GM23338 (cell line): Measurements from ENCODE around the gene SWT1. TPM values are rescaled to one million over a fixed set of nuclear protein-coding genes. Genes with fewer than 3 reads are reported as not detected.

Experiments used
- ATAC-seq: fragments of 200-7000 bp; cut with Tn5 transposase; 3 replicates; pipeline ENCODE4 v1.9.1; 2020
- DNase-seq: peaks from one replicate; pipeline ENCODE4 v3.0.0-alpha.2; 2015; ENCODE audit warnings: low spot score
- H2AFZ ChIP-seq: fragments of 200-600 bp; sonication (generic); 2 replicates; pipeline ENCODE4 v1.8.0; 2016; ENCODE audit warnings: antibody characterized with exemption, mild to moderate bottlenecking, moderate library complexity
- H3F3A ChIP-seq: fragments of 200-600 bp; sonication (generic); replicated peaks from 2 replicates; pipeline ENCODE4 v1.8.0; 2017; ENCODE audit warnings: antibody characterized with exemption, mixed run types, low read depth
- H3K27ac ChIP-seq: fragments of 200-600 bp; sonication (generic); 2 replicates; pipeline ENCODE4 v1.6.1; 2016; ENCODE audit warnings: low read depth
- H3K27me3 ChIP-seq: fragments of 200-600 bp; sonication (generic); 2 replicates; pipeline ENCODE4 v1.8.0; 2016; ENCODE audit warnings: mild to moderate bottlenecking, mixed run types, moderate library complexity; ENCODE audit not compliant: insufficient read depth
- H3K36me3 ChIP-seq: fragments of 200-600 bp; sonication (generic); 2 replicates; pipeline ENCODE4 v1.8.0; 2016; ENCODE audit warnings: mild to moderate bottlenecking; ENCODE audit not compliant: insufficient read depth
- H3K4me1 ChIP-seq: fragments of 200-600 bp; sonication (generic); 2 replicates; pipeline ENCODE4 v1.8.0; 2016; ENCODE audit warnings: mild to moderate bottlenecking, moderate library complexity; ENCODE audit not compliant: insufficient read depth
- H3K4me2 ChIP-seq: fragments of 200-600 bp; sonication (generic); 2 replicates; pipeline ENCODE4 v1.7.1; 2017; ENCODE audit warnings: mixed run types
- H3K4me3 ChIP-seq: fragments of 200-600 bp; sonication (generic); 2 replicates; pipeline ENCODE4 v1.6.1; 2016; ENCODE audit warnings: mixed run types
- H3K79me2 ChIP-seq: fragments of 200-600 bp; sonication (generic); replicated peaks from 2 replicates; pipeline ENCODE4 v1.8.0; 2017; ENCODE audit warnings: mild to moderate bottlenecking; ENCODE audit not compliant: insufficient read depth
- H3K9me2 ChIP-seq: fragments of 200-600 bp; sonication (generic); 2 replicates; pipeline ENCODE4 v1.8.0; 2017; ENCODE audit not compliant: insufficient read depth
- H4K20me1 ChIP-seq: fragments of 200-600 bp; sonication (generic); replicated peaks from 2 replicates; pipeline ENCODE4 v1.8.0; 2017; ENCODE audit warnings: mild to moderate bottlenecking; ENCODE audit not compliant: insufficient read depth
- H3K27ac Mint-ChIP-seq: 2 replicates; pipeline ENCODE4 v1.8.0; 2020; ENCODE audit warnings: inconsistent platforms, mild to moderate bottlenecking, moderate library complexity, mixed read lengths
- H3K27me3 Mint-ChIP-seq: 3 replicates; pipeline ENCODE4 v1.8.0; 2022; ENCODE audit warnings: low read depth, mild to moderate bottlenecking, moderate library complexity, mixed read lengths, inconsistent platforms; ENCODE audit not compliant: insufficient read depth, poor library complexity
- H3K36me3 Mint-ChIP-seq: 3 replicates; pipeline ENCODE4 v1.8.0; 2021; ENCODE audit warnings: low read depth, mild to moderate bottlenecking, inconsistent platforms, moderate library complexity, mixed read lengths
- H3K4me1 Mint-ChIP-seq: 3 replicates; pipeline ENCODE4 v1.8.0; 2020; ENCODE audit warnings: mild to moderate bottlenecking, inconsistent platforms, mixed read lengths
- H3K4me3 Mint-ChIP-seq: 3 replicates; pipeline ENCODE4 v1.8.0; 2021; ENCODE audit warnings: moderate library complexity, mild to moderate bottlenecking, inconsistent platforms, mixed read lengths
- H3K9me3 Mint-ChIP-seq: 3 replicates; pipeline ENCODE4 v1.8.0; 2020; ENCODE audit warnings: moderate library complexity, mild to moderate bottlenecking, inconsistent platforms, mixed read lengths
- CREB1 ChIP-seq: fragments of 250-450 bp; sonication (Bioruptor Pico); IDR thresholded peaks from 2 replicates; pipeline ENCODE4 v1.5.0; 2020; ENCODE audit warnings: low read depth, mild to moderate bottlenecking, moderate library complexity
- EZH2 ChIP-seq: fragments of 200-600 bp; sonication (generic); IDR thresholded peaks from one replicate; pipeline ENCODE4 v1.8.0; 2017; ENCODE audit warnings: antibody characterized with exemption, mild to moderate bottlenecking, low read depth; ENCODE audit not compliant: unreplicated experiment
- EZH2phosphoT487 ChIP-seq: fragments of 200-600 bp; sonication (generic); IDR thresholded peaks from one replicate; pipeline ENCODE4 v1.8.1; 2018; ENCODE audit warnings: antibody characterized with exemption; ENCODE audit not compliant: unreplicated experiment
- JUNB ChIP-seq: IDR thresholded peaks from one replicate; pipeline ENCODE4 v1.6.1; 2016; ENCODE audit warnings: antibody characterized with exemption; ENCODE audit not compliant: unreplicated experiment
- NANOG ChIP-seq: IDR thresholded peaks from 2 replicates; pipeline ENCODE4 v1.6.1; 2016; ENCODE audit warnings: antibody characterized with exemption, borderline replicate concordance
- POLR2AphosphoS5 ChIP-seq: IDR thresholded peaks from 2 replicates; pipeline ENCODE4 v1.6.1; 2016; ENCODE audit warnings: antibody characterized with exemption, low read depth
- STAT1 ChIP-seq: IDR thresholded peaks from one replicate; pipeline ENCODE4 v1.6.1; 2016; ENCODE audit warnings: antibody characterized with exemption; ENCODE audit not compliant: unreplicated experiment
- ZNF114 ChIP-seq: fragments of 250-450 bp; sonication (Bioruptor Pico); IDR thresholded peaks from 2 replicates; pipeline ENCODE4 v1.5.0; 2020; ENCODE audit warnings: mild to moderate bottlenecking, moderate library complexity
- ZNF331 ChIP-seq: fragments of 250-450 bp; sonication (Bioruptor Pico); IDR thresholded peaks from 2 replicates; pipeline ENCODE4 v1.5.0; 2020; ENCODE audit warnings: low read depth, mild to moderate bottlenecking, moderate library complexity
- polyA plus RNA-seq: library from polyadenylated mRNA; unstranded; fragments of >200 nt; fragmentation: Nextera tagmentation; extraction: Ambion mirVana; gene quantifications from 2 replicates; pipeline ENCODE4 v1.2.1, GENCODE V29; 2016
- total RNA-seq: library from RNA; depleted of rRNA; stranded (reverse); fragments of >200 nt; shearing (Covaris generic); gene quantifications from 2 replicates; pipeline ENCODE4 v1.2.3, GENCODE V29; 2014
- TF ChIP-seq, protein P1 (sequence below), 2 experiments: fragments of 200-600 bp in 1 of 2; sonication (generic) in 1 of 2; conservative IDR thresholded peaks; 2 replicates each; pipeline versions ENCODE4 v1.5.1 to v1.6.1; 2016 to 2017; ENCODE audit warnings: antibody characterized with exemption in 2 of 2, low read depth in 2 of 2, mild to moderate bottlenecking in 2 of 2, moderate library complexity in 1 of 2
- TF ChIP-seq, protein P2 (sequence below): fragments of 250-450 bp; sonication (Bioruptor Pico); IDR thresholded peaks from 2 replicates; pipeline ENCODE4 v1.5.0; 2020; ENCODE audit warnings: mild to moderate bottlenecking, moderate library complexity
- TF ChIP-seq, protein P3 (sequence below): IDR thresholded peaks from one replicate; pipeline ENCODE4 v1.6.1; 2018; ENCODE audit warnings: antibody characterized with exemption; ENCODE audit not compliant: unreplicated experiment
- TF ChIP-seq, protein P4 (sequence below): IDR thresholded peaks from 2 replicates; pipeline ENCODE4 v1.6.1; 2016; ENCODE audit warnings: antibody characterized with exemption

The SWT1 gene
- total and polyA plus RNA-seq, 2 experiments from 2014 or later: 3.6 to 5.7 TPM

DNA sequence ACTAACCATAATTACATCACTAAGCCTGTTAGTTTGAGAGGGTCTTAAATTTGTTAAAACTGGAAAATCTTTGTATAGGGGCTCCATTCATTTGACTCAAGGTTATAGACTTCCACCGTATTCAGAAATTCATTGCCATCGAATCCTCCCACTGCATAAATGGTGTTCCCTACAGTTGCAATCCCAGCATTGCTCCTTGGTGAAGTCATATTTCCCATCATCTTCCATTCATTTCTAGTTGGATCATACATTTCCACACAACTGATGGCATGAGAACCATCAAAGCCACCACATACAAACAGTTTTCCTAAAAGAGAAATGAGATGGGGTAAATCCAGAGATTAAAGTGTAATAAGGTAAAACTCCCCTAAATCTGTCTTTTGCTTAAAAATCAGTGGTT lies 141.0 kb downstream of the SWT1 start (continued):
- TF ChIP-seq, protein P1, sequence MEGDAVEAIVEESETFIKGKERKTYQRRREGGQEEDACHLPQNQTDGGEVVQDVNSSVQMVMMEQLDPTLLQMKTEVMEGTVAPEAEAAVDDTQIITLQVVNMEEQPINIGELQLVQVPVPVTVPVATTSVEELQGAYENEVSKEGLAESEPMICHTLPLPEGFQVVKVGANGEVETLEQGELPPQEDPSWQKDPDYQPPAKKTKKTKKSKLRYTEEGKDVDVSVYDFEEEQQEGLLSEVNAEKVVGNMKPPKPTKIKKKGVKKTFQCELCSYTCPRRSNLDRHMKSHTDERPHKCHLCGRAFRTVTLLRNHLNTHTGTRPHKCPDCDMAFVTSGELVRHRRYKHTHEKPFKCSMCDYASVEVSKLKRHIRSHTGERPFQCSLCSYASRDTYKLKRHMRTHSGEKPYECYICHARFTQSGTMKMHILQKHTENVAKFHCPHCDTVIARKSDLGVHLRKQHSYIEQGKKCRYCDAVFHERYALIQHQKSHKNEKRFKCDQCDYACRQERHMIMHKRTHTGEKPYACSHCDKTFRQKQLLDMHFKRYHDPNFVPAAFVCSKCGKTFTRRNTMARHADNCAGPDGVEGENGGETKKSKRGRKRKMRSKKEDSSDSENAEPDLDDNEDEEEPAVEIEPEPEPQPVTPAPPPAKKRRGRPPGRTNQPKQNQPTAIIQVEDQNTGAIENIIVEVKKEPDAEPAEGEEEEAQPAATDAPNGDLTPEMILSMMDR (conservative IDR thresholded peaks at IDR 0.05; ENCODE audit: low read depth in 2 of 2): no peak

DNA sequence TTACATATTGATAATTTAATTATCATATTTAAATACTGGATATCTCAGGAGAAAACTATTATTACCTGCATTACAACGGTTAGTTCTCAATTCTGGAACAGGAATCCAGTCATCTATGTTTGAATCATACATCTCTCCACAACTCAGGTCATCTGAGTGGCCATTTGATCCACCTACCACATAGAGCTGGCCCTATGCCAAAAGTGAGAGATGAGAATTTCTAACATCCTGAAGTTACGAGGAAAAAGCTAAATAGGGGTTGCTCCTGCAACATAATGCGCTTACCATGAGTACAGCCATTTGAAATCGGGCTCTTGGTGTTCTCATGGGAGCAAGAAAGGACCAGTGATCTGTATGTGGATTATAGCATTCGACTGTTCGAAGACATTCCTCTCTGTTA lies 143.2 kb downstream of the SWT1 start:
- Mint-ChIP-seq H3K9me3 (no peaks in the 10 kb centered on the region), H3K27ac (no peak overlapping the region), H3K36me3 (peaks cover 84% of the 10 kb centered on the region), H3K27me3 (no peaks in the 10 kb centered on the region), H3K4me3 (no peak overlapping the region), H3K4me1 (no peaks in the 10 kb centered on the region)
- H3K79me2 ChIP-seq: peaks cover 4% of the 10 kb centered on the region
- no peak overlapping the region for H3K4me3 ChIP-seq
- no peaks in the 10 kb centered on the region for H3K9me2 ChIP-seq
- no peak for ATAC-seq
- H3K27ac ChIP-seq: no peak overlapping the region
- H3K36me3 ChIP-seq: peaks cover 92% of the 10 kb centered on the region
- H3K4me2 ChIP-seq: no peak overlapping the region
- no peaks in the 10 kb centered on the region for H3K4me1 ChIP-seq
- no peaks in the 10 kb centered on the region for H3K27me3 ChIP-seq
- 0 out of 2 replicates have a peak, but pooled peaks cover 6% of the 10 kb centered on the region for H3F3A ChIP-seq
- no peak overlapping the region for H2AFZ ChIP-seq
- no peak for DNase-seq
- peaks cover 11% of the 10 kb centered on the region for H4K20me1 ChIP-seq
- TF ChIP-seq CREB1 (CRISPR knock-in tag): no peak
- TF ChIP-seq STAT1: no peak
- TF ChIP-seq ZNF331 (CRISPR knock-in tag): no peak
- TF ChIP-seq JUNB: no peak
- TF ChIP-seq ZNF114 (CRISPR knock-in tag): no peak
- no peak for TF ChIP-seq POLR2AphosphoS5
- TF ChIP-seq, protein P2, sequence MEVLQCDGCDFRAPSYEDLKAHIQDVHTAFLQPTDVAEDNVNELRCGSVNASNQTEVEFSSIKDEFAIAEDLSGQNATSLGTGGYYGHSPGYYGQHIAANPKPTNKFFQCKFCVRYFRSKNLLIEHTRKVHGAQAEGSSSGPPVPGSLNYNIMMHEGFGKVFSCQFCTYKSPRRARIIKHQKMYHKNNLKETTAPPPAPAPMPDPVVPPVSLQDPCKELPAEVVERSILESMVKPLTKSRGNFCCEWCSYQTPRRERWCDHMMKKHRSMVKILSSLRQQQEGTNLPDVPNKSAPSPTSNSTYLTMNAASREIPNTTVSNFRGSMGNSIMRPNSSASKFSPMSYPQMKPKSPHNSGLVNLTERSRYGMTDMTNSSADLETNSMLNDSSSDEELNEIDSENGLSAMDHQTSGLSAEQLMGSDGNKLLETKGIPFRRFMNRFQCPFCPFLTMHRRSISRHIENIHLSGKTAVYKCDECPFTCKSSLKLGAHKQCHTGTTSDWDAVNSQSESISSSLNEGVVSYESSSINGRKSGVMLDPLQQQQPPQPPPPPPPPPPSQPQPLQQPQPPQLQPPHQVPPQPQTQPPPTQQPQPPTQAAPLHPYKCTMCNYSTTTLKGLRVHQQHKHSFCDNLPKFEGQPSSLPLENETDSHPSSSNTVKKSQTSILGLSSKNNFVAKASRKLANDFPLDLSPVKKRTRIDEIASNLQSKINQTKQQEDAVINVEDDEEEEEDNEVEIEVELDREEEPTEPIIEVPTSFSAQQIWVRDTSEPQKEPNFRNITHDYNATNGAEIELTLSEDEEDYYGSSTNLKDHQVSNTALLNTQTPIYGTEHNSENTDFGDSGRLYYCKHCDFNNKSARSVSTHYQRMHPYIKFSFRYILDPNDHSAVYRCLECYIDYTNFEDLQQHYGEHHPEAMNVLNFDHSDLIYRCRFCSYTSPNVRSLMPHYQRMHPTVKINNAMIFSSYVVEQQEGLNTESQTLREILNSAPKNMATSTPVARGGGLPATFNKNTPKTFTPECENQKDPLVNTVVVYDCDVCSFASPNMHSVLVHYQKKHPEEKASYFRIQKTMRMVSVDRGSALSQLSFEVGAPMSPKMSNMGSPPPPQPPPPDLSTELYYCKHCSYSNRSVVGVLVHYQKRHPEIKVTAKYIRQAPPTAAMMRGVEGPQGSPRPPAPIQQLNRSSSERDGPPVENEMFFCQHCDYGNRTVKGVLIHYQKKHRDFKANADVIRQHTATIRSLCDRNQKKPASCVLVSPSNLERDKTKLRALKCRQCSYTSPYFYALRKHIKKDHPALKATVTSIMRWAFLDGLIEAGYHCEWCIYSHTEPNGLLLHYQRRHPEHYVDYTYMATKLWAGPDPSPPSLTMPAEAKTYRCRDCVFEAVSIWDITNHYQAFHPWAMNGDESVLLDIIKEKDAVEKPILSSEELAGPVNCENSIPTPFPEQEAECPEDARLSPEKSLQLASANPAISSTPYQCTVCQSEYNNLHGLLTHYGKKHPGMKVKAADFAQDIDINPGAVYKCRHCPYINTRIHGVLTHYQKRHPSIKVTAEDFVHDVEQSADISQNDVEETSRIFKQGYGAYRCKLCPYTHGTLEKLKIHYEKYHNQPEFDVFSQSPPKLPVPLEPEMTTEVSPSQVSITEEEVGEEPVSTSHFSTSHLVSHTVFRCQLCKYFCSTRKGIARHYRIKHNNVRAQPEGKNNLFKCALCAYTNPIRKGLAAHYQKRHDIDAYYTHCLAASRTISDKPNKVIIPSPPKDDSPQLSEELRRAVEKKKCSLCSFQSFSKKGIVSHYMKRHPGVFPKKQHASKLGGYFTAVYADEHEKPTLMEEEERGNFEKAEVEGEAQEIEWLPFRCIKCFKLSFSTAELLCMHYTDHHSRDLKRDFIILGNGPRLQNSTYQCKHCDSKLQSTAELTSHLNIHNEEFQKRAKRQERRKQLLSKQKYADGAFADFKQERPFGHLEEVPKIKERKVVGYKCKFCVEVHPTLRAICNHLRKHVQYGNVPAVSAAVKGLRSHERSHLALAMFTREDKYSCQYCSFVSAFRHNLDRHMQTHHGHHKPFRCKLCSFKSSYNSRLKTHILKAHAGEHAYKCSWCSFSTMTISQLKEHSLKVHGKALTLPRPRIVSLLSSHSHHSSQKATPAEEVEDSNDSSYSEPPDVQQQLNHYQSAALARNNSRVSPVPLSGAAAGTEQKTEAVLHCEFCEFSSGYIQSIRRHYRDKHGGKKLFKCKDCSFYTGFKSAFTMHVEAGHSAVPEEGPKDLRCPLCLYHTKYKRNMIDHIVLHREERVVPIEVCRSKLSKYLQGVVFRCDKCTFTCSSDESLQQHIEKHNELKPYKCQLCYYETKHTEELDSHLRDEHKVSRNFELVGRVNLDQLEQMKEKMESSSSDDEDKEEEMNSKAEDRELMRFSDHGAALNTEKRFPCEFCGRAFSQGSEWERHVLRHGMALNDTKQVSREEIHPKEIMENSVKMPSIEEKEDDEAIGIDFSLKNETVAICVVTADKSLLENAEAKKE (CRISPR knock-in tag): no peak
- no peak for TF ChIP-seq EZH2phosphoT487
- TF ChIP-seq NANOG: no peak
- TF ChIP-seq, protein P3, sequence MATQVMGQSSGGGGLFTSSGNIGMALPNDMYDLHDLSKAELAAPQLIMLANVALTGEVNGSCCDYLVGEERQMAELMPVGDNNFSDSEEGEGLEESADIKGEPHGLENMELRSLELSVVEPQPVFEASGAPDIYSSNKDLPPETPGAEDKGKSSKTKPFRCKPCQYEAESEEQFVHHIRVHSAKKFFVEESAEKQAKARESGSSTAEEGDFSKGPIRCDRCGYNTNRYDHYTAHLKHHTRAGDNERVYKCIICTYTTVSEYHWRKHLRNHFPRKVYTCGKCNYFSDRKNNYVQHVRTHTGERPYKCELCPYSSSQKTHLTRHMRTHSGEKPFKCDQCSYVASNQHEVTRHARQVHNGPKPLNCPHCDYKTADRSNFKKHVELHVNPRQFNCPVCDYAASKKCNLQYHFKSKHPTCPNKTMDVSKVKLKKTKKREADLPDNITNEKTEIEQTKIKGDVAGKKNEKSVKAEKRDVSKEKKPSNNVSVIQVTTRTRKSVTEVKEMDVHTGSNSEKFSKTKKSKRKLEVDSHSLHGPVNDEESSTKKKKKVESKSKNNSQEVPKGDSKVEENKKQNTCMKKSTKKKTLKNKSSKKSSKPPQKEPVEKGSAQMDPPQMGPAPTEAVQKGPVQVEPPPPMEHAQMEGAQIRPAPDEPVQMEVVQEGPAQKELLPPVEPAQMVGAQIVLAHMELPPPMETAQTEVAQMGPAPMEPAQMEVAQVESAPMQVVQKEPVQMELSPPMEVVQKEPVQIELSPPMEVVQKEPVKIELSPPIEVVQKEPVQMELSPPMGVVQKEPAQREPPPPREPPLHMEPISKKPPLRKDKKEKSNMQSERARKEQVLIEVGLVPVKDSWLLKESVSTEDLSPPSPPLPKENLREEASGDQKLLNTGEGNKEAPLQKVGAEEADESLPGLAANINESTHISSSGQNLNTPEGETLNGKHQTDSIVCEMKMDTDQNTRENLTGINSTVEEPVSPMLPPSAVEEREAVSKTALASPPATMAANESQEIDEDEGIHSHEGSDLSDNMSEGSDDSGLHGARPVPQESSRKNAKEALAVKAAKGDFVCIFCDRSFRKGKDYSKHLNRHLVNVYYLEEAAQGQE: no peak
- TF ChIP-seq, protein P4, sequence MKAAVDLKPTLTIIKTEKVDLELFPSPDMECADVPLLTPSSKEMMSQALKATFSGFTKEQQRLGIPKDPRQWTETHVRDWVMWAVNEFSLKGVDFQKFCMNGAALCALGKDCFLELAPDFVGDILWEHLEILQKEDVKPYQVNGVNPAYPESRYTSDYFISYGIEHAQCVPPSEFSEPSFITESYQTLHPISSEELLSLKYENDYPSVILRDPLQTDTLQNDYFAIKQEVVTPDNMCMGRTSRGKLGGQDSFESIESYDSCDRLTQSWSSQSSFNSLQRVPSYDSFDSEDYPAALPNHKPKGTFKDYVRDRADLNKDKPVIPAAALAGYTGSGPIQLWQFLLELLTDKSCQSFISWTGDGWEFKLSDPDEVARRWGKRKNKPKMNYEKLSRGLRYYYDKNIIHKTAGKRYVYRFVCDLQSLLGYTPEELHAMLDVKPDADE: no peak
- no peak for TF ChIP-seq EZH2
